ENCODE data around the gene THRB.

The THRB gene

GRCh38 chr3:24086206-24086605 lies 408.4 kb downstream of the THRB start:
- DNase-seq (ENCODE audit: low read depth) = no peak
- H3K4me3 ChIP-seq (ENCODE audit: low read depth, low read length) = no peak overlapping the region
- no peak for TF ChIP-seq CTCF (IDR thresholded peaks at IDR 0.05; ENCODE audit: low read depth, low read length)
- no peak for TF ChIP-seq MAX (IDR thresholded peaks at IDR 0.05; ENCODE audit: low read depth, low read length)
- no peak for TF ChIP-seq POLR2A (IDR thresholded peaks at IDR 0.05; ENCODE audit: extremely low read depth, insufficient read length)
- TF ChIP-seq MYC (IDR thresholded peaks at IDR 0.05; ENCODE audit: low read depth, low read length) = no peak

- TF ChIP-seq MYC (IDR thresholded peaks at IDR 0.05; ENCODE audit: low read depth, low read length) = no peak
- no peak for TF ChIP-seq CTCF (IDR thresholded peaks at IDR 0.05; ENCODE audit: low read depth, low read length)
- TF ChIP-seq POLR2A (IDR thresholded peaks at IDR 0.05; ENCODE audit: extremely low read depth, insufficient read length) = no peak
- no peak for TF ChIP-seq MAX (IDR thresholded peaks at IDR 0.05; ENCODE audit: low read depth, low read length)
- no peak for DNase-seq (ENCODE audit: low read depth)
- no peak overlapping the region for H3K4me3 ChIP-seq (ENCODE audit: low read depth, low read length)
These were observed 422.5 kb downstream of the THRB start for GRCh38 chr3:24072193-24072592.

GRCh38 chr3:24069045-24069444 lies 425.6 kb downstream of the THRB start:
- no peak overlapping the region for H3K4me3 ChIP-seq (ENCODE audit: low read depth, low read length)
- no peak for DNase-seq (ENCODE audit: low read depth)
- TF ChIP-seq CTCF (IDR thresholded peaks at IDR 0.05; ENCODE audit: low read depth, low read length) = peak; percentile 2
- TF ChIP-seq MAX (IDR thresholded peaks at IDR 0.05; ENCODE audit: low read depth, low read length) = no peak
- TF ChIP-seq MYC (IDR thresholded peaks at IDR 0.05; ENCODE audit: low read depth, low read length) = no peak
- no peak for TF ChIP-seq POLR2A (IDR thresholded peaks at IDR 0.05; ENCODE audit: extremely low read depth, insufficient read length)

DNA sequence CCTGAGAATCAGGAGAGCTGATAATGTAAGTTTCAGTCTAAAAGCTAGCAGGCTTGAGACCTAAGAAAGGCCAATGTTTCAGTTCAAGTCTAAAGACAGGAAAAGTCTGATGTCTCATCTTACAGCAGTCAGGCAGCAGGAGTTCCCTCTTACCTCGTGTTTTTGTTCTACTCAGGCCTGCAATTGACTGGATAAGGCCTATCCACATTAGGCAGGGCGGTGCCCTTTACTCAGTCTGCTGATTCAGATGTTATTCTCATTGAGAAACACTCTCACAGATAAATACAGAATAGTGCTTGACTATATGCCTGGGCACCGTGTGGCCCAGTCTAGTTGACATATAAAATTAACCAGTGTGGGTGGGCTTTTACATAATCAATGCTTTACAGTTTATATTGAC lies 427.2 kb downstream of the THRB start:
- no peak for TF ChIP-seq MYC (IDR thresholded peaks at IDR 0.05; ENCODE audit: low read depth, low read length)
- no peak for TF ChIP-seq MAX (IDR thresholded peaks at IDR 0.05; ENCODE audit: low read depth, low read length)
- no peak for TF ChIP-seq POLR2A (IDR thresholded peaks at IDR 0.05; ENCODE audit: extremely low read depth, insufficient read length)
- TF ChIP-seq CTCF (IDR thresholded peaks at IDR 0.05; ENCODE audit: low read depth, low read length) = no peak
- no peak overlapping the region for H3K4me3 ChIP-seq (ENCODE audit: low read depth, low read length)
- no peak for DNase-seq (ENCODE audit: low read depth)
